GM06990 (cell line): ENCODE data around the gene B4GALT1.

Experiments
- DNase-seq: peaks from one replicate; pipeline ENCODE4 v3.0.0-alpha.2; 2011; ENCODE audit not compliant: insufficient read length; ENCODE audit errors: extremely low read depth
- H3K27me3 ChIP-seq: replicated peaks from 2 replicates; pipeline ENCODE4 v1.6.0; 2011; ENCODE audit warnings: low read length; ENCODE audit not compliant: control insufficient read depth, insufficient read depth
- H3K36me3 ChIP-seq: 2 replicates; pipeline ENCODE4 v1.5.1; 2011; ENCODE audit warnings: low read length; ENCODE audit not compliant: control insufficient read depth, insufficient read depth
- H3K4me3 ChIP-seq: replicated peaks from 2 replicates; pipeline ENCODE4 v1.5.1; 2011; ENCODE audit warnings: low read depth, mild to moderate bottlenecking, control low read depth, low read length
- TF ChIP-seq, protein P1 (sequence below): IDR thresholded peaks from 2 replicates; pipeline ENCODE4 v1.5.1; 2011; ENCODE audit warnings: low read length, control low read depth, mild to moderate bottlenecking, inconsistent platforms; ENCODE audit not compliant: insufficient read depth, poor library complexity, severe bottlenecking

Gene B4GALT1

GRCh38 chr9:33151601-33152000, 15.5 kb downstream of the B4GALT1 start:
- TF ChIP-seq, protein P1, sequence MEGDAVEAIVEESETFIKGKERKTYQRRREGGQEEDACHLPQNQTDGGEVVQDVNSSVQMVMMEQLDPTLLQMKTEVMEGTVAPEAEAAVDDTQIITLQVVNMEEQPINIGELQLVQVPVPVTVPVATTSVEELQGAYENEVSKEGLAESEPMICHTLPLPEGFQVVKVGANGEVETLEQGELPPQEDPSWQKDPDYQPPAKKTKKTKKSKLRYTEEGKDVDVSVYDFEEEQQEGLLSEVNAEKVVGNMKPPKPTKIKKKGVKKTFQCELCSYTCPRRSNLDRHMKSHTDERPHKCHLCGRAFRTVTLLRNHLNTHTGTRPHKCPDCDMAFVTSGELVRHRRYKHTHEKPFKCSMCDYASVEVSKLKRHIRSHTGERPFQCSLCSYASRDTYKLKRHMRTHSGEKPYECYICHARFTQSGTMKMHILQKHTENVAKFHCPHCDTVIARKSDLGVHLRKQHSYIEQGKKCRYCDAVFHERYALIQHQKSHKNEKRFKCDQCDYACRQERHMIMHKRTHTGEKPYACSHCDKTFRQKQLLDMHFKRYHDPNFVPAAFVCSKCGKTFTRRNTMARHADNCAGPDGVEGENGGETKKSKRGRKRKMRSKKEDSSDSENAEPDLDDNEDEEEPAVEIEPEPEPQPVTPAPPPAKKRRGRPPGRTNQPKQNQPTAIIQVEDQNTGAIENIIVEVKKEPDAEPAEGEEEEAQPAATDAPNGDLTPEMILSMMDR, result no peak
- H3K4me3 ChIP-seq, result no peak overlapping the region
- no peak for DNase-seq
- H3K27me3 ChIP-seq, result no peaks in the 10 kb centered on the region
- H3K36me3 ChIP-seq, result no peaks in the 10 kb centered on the region

GRCh38 chr9:33151007-33151557, 16.1 kb downstream of the B4GALT1 start:
- TF ChIP-seq, protein P1, result no peak
- no peak for DNase-seq
- no peak overlapping the region for H3K4me3 ChIP-seq
- no peaks in the 10 kb centered on the region for H3K27me3 ChIP-seq
- no peaks in the 10 kb centered on the region for H3K36me3 ChIP-seq

- H3K36me3 ChIP-seq, result no peaks in the 10 kb centered on the region
- DNase-seq, result no peak
- H3K4me3 ChIP-seq, result no peak overlapping the region
- no peaks in the 10 kb centered on the region for H3K27me3 ChIP-seq
- TF ChIP-seq, protein P1, result no peak
Observed at GRCh38 chr9:33148367-33149014, 18.6 kb downstream of the B4GALT1 start.

DNA sequence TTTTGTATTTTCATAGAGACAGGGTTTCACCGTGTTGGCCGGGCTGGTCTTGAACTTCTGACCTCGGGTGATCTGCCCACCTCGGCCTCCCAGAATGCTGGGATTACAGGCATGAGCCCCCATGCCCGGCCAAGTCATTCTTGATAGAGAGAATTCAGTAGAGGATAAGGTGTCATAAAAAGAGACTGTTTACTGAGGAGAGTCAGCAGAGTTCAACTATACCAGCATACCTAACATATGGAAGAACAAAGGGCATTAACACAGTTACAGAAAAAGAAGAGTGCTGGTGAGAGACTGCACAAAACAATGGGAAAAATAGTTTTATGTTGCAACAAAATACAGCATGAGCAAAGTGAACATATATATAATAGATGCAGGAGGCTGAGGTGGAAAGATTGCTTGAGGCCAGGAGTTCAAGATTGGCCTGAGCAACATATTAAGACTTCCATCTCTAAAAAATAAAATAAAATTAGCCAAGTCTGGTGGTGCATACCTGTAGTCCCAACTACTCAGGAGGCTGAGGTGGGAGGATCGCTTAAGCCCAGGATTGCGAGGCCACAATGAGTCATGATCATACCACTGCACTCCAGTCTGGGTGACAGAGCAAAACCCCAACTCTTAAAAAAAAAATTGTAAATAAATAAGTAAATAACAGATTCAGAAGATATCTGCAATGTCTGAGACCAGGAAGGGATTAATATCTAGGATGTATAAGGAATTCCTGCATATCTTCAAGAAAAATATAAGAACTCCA, 19.5 kb downstream of the B4GALT1 start:
- DNase-seq, result no peak

GRCh38 chr9:33146298-33146697, 20.8 kb downstream of the B4GALT1 start:
- DNase-seq, result no peak
- H3K4me3 ChIP-seq, result no peak overlapping the region
- H3K36me3 ChIP-seq, result no peaks in the 10 kb centered on the region
- TF ChIP-seq, protein P1, result no peak
- H3K27me3 ChIP-seq, result no peaks in the 10 kb centered on the region

More for the DNA sequence above, 19.5 kb downstream of the B4GALT1 start:
- H3K27me3 ChIP-seq, result no peaks in the 10 kb centered on the region
- H3K36me3 ChIP-seq, result no peaks in the 10 kb centered on the region
- H3K4me3 ChIP-seq, result no peak overlapping the region
- TF ChIP-seq, protein P1, result no peak
